Measurements from ENCODE around the gene PLCL2.
"Not testable (repeated sequence)": the region's sequence is repeated elsewhere in the genome, so short reads cannot be mapped to it uniquely, and the experiment has no call there.

The PLCL2 gene

DNA sequence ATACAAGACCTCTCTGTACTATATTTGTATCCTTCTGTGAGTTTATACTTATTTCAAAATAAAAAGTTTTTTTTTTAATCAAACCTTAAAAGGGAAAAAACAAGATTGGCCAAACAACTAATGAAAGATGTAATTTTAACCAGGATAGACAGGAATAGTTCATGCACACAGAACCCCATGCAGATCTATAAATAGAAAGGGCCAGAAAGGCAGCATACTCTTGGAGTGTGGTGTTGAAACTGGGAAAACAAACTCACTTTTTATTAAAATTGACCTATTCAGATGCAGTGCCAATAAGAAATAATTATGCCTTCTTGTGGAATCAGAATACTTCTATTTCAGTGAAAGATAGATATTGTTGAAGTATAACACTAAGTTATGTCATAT, 204.6 kb downstream of the PLCL2 start:
- no peak overlapping the region for H3K27ac ChIP-seq
- TF ChIP-seq, protein P1, sequence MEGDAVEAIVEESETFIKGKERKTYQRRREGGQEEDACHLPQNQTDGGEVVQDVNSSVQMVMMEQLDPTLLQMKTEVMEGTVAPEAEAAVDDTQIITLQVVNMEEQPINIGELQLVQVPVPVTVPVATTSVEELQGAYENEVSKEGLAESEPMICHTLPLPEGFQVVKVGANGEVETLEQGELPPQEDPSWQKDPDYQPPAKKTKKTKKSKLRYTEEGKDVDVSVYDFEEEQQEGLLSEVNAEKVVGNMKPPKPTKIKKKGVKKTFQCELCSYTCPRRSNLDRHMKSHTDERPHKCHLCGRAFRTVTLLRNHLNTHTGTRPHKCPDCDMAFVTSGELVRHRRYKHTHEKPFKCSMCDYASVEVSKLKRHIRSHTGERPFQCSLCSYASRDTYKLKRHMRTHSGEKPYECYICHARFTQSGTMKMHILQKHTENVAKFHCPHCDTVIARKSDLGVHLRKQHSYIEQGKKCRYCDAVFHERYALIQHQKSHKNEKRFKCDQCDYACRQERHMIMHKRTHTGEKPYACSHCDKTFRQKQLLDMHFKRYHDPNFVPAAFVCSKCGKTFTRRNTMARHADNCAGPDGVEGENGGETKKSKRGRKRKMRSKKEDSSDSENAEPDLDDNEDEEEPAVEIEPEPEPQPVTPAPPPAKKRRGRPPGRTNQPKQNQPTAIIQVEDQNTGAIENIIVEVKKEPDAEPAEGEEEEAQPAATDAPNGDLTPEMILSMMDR (IDR thresholded peaks at IDR 0.05) = no peak
- no peak for TF ChIP-seq ZFX (IDR thresholded peaks at IDR 0.05; ENCODE audit: borderline replicate concordance)

DNA sequence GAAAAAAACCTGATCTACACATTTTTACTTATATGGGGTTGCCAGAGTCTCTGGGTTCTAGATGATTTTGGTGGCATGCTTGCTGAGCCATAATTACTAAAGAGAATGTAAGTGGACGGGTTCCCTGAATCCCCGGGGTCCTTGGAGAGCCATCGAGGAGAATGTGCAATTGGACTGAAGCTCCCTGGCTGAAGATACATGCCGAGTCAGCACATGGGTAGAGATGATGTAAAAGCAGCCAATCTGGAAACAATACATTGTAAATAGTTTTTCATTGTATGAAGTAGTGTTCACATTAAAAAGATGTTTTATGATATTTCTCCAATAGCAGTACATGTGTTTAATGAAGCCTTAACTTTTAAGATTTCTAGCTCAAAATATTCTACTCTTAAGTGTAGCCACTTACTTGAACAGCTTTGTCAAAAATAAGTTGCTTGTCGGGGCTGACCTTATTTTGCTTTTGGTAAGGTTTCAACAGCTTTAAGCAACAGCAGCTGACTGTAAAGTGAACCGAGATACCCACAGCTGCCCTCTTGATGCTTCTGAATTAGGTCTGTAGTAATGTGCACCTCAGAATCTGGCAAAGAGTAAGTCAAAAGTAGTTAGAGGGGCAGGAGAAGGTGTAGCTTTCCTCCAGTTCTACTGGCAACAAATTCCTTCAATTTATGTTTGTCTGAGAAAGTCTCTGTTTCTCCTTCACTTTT, 205.7 kb downstream of the PLCL2 start:
- no peak overlapping the region for H3K27ac ChIP-seq
- no peak for TF ChIP-seq ZFX (IDR thresholded peaks at IDR 0.05; ENCODE audit: borderline replicate concordance)
- TF ChIP-seq, protein P1 (IDR thresholded peaks at IDR 0.05) = no peak

DNA sequence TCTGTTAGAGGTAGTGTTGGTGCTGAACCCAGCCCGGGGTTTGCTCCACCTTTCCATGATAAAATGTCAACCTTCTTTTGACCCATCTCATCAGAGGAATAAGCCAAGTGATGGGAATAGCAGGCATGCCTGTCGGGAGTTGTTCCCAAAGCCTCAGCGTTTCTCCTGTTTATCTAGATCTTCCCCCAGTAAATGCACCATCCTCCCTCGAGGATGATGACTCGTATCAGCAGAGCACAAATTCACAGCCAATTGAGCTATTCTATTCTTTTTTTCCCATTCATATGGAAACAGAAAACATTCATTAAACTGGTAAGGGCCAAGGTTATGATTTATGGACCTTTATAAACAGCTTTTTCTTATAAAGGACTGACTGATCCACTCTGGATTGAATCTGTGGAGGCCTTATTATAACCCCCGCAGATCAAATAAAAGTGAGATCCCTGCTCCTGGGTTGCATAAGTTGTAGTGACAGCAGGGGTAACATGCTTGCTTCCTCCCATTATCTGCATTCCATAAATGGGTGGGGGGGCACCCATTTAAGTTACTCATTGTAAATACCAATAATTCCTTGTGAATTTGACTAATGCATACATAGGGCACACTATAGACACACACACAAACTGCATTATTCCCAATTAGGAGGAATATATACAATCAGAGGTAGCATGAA, 207.3 kb downstream of the PLCL2 start:
- no peak overlapping the region for H3K27ac ChIP-seq
- no peak for TF ChIP-seq ZFX (IDR thresholded peaks at IDR 0.05; ENCODE audit: borderline replicate concordance)
- TF ChIP-seq, protein P1 (IDR thresholded peaks at IDR 0.05) = no peak

DNA sequence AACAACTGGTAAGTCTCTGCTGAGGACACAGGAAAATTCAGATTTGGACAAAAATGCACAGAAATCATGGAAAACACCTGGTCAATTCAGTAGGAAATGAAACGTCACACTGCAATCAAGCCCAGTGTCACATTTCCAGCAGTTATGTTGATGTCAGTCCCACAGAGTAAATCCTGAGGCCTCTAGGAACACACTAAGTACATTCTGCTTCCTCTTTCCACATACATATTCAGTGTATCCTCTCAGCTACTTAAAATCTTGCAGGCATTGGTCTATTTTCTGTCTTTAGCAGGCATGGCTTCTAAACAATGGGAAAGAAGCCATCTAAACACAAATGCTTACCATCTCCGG, 207.8 kb downstream of the PLCL2 start:
- H3K27ac ChIP-seq = no peak overlapping the region
- TF ChIP-seq, protein P1 (IDR thresholded peaks at IDR 0.05) = no peak
- no peak for TF ChIP-seq ZFX (IDR thresholded peaks at IDR 0.05; ENCODE audit: borderline replicate concordance)

DNA sequence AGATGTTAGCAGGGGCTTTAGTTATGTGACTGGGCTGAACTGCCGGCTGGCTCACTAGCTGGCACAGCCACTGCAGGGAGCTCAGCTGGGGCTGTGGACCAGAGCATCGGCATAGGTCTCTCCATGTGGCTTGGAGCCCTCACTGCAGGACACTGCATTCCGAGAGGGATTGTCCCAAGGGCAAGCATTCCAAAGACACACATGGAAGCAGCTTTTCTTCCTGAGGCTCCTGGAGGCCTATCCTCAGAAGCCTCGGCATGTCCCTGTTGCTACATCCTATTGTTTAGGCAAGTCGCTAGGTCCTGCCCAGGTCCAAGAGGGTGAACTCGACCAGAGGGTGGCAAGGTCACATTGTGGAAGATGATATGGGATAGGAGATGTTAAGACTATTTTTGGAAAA, 209.8 kb downstream of the PLCL2 start:
- no peak for TF ChIP-seq ZFX (IDR thresholded peaks at IDR 0.05; ENCODE audit: borderline replicate concordance)
- TF ChIP-seq, protein P1 (IDR thresholded peaks at IDR 0.05) = no peak

DNA sequence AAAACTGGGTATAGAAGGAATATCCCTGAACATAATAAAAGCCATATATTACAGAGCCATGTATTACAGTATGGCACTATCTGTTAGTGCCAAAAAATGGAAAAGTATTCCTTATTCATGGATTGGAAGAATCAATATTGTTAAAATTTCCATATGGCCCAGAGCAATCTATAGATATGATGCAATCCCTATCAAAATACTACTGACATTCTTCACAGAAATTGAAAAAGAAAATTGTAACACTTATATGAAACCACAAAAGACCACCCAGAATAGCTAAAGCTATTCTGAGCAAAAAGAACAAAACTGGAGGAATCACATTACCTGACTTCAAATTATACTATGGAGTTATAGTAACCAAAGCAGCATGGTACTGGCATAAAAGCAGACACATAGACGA, 218.8 kb downstream of the PLCL2 start:
- H3K27ac ChIP-seq = no peak overlapping the region
- TF ChIP-seq, protein P1 (IDR thresholded peaks at IDR 0.05) = no peak
- no peak for TF ChIP-seq ZFX (IDR thresholded peaks at IDR 0.05; ENCODE audit: borderline replicate concordance)

More for the DNA sequence above, 209.8 kb downstream of the PLCL2 start:
- no peak overlapping the region for H3K27ac ChIP-seq

DNA sequence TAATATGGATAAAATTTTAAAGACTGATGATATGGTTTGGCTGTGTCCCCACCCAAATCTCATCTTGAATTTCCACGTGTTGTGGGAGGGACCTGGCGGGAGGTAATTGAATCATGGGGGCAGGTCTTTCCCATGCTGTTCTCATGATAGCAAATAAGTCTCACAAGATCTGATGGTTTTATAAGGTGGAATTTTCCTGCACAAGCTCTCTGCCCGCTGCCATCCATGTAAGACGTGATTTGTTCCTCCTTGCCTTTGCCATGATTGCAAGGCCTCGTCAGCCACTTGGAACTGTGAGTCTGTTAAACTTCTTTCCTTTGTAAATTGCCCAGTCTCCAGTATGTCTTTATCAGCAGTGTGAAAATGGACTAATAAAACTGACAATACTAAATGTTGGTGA, 222.0 kb downstream of the PLCL2 start:
- not testable (repeated sequence) for H3K27ac ChIP-seq
